Nephron (organoid): ENCODE data around the gene IFRD2.

Source experiments
- H3K27ac Mint-ChIP-seq, 3 experiments: 2 replicates each; pipeline ENCODE4 v1.8.0; 2020; ENCODE audit warnings: mixed read lengths in 3 of 3, mild to moderate bottlenecking in 2 of 3, moderate library complexity in 1 of 3
- H3K27me3 Mint-ChIP-seq: 2 replicates; pipeline ENCODE4 v1.8.0; 2021; ENCODE audit warnings: low read depth, mild to moderate bottlenecking, moderate library complexity, mixed read lengths
- H3K36me3 Mint-ChIP-seq: 2 replicates; pipeline ENCODE4 v1.8.0; 2020; ENCODE audit warnings: low read depth, mixed read lengths
- H3K4me1 Mint-ChIP-seq: 2 replicates; pipeline ENCODE4 v1.8.0; 2020; ENCODE audit warnings: mixed read lengths
- H3K4me3 Mint-ChIP-seq, 3 experiments: 2 replicates each; pipeline ENCODE4 v1.8.0; 2020; ENCODE audit warnings: mild to moderate bottlenecking in 3 of 3, mixed read lengths in 3 of 3, moderate library complexity in 2 of 3
- H3K9me3 Mint-ChIP-seq: 2 replicates; pipeline ENCODE4 v1.8.0; 2020; ENCODE audit warnings: mixed read lengths
- CTCF ChIP-seq, 3 experiments: fragments of 200-600 bp; sonication (generic); IDR thresholded peaks; one replicate each; pipeline ENCODE4 v1.5.0; 2021; ENCODE audit warnings: antibody characterized with exemption in 3 of 3; ENCODE audit not compliant: unreplicated experiment in 3 of 3

The IFRD2 gene

GRCh38 chr3:50325497-50326181, 33.4 kb upstream of the IFRD2 start:
- TF ChIP-seq CTCF (IDR thresholded peaks at IDR 0.05; ENCODE audit: unreplicated experiment in 3 of 3): no peak
- Mint-ChIP-seq H3K36me3 (peaks cover 9% of the 10 kb centered on the region), H3K27me3 (no peaks in the 10 kb centered on the region), H3K27ac (no peak overlapping the region), H3K9me3 (no peaks in the 10 kb centered on the region), H3K4me3 (peak overlapping the region; percentile 51 to 99 (median 84)), H3K4me1 (peaks cover 23% of the 10 kb centered on the region)

GRCh38 chr3:50325113-50325480, 32.9 kb upstream of the IFRD2 start:
- Mint-ChIP-seq H3K9me3 (no peaks in the 10 kb centered on the region), H3K4me3 (peak overlapping the region; percentile 68 to 84 (median 80)), H3K27ac (peak overlapping the region in 2 of 3 experiments; percentile 87 to 99), H3K27me3 (no peaks in the 10 kb centered on the region), H3K4me1 (peaks cover 28% of the 10 kb centered on the region), H3K36me3 (peaks cover 6% of the 10 kb centered on the region)
- no peak for TF ChIP-seq CTCF (IDR thresholded peaks at IDR 0.05; ENCODE audit: unreplicated experiment in 3 of 3)

- Mint-ChIP-seq H3K27ac (peak overlapping the region; percentile 86 to 99 (median 87)), H3K4me3 (peak overlapping the region; percentile 68 to 84 (median 80)), H3K4me1 (peaks cover 34% of the 10 kb centered on the region), H3K9me3 (no peaks in the 10 kb centered on the region), H3K27me3 (no peaks in the 10 kb centered on the region), H3K36me3 (peaks cover 6% of the 10 kb centered on the region)
- TF ChIP-seq CTCF (IDR thresholded peaks at IDR 0.05; ENCODE audit: unreplicated experiment in 3 of 3): peak; percentile 82 to 85 (median 84)
These were observed 32.3 kb upstream of the IFRD2 start for GRCh38 chr3:50324351-50325112.

GRCh38 chr3:50323614-50324199, 31.5 kb upstream of the IFRD2 start:
- H3K27ac Mint-ChIP-seq: peak overlapping the region; percentile 99 to 100 (median 99)
- no peaks in the 10 kb centered on the region for H3K9me3 Mint-ChIP-seq

GRCh38 chr3:50323092-50323600, 30.9 kb upstream of the IFRD2 start:
- Mint-ChIP-seq H3K36me3 (peaks cover 20% of the 10 kb centered on the region), H3K27me3 (no peaks in the 10 kb centered on the region), H3K9me3 (no peaks in the 10 kb centered on the region), H3K4me1 (peaks cover 42% of the 10 kb centered on the region), H3K27ac (peak overlapping the region; percentile 99 to 100 (median 99)), H3K4me3 (peak overlapping the region; percentile 86 to 92 (median 88))
- TF ChIP-seq CTCF (IDR thresholded peaks at IDR 0.05; ENCODE audit: unreplicated experiment in 3 of 3): no peak

More at GRCh38 chr3:50323614-50324199, 31.5 kb upstream of the IFRD2 start:
- Mint-ChIP-seq H3K36me3 (peaks cover 14% of the 10 kb centered on the region), H3K27me3 (no peaks in the 10 kb centered on the region), H3K4me3 (peak overlapping the region in 2 of 3 experiments; percentile 80 to 92), H3K4me1 (peaks cover 42% of the 10 kb centered on the region)
- TF ChIP-seq CTCF (IDR thresholded peaks at IDR 0.05; ENCODE audit: unreplicated experiment in 3 of 3): no peak
